Transverse colon (tissue), 4 donors: ENCODE measurements around the gene CAPN15. TPM values are rescaled to one million over a fixed set of nuclear protein-coding genes. Genes with fewer than 3 reads are reported as not detected.

Source experiments
- DNase-seq: peaks from one replicate; pipeline ENCODE4 v3.0.0-alpha.2; 2019
- H3K27ac ChIP-seq, 4 donors: fragments of 200-600 bp; sonication (generic); 2 replicates each; pipeline ENCODE4 v1.5.1; 2016 to 2018; ENCODE audit warnings: inconsistent platforms in 4 of 4
- H3K27me3 ChIP-seq: fragments of 200-600 bp; sonication (generic); 2 replicates; pipeline ENCODE4 v1.5.1; 2017; ENCODE audit warnings: inconsistent platforms
- H3K36me3 ChIP-seq, 4 donors: fragments of 200-600 bp; sonication (generic); 2 replicates each; pipeline ENCODE4 v1.5.1; 2017 to 2019; ENCODE audit warnings: inconsistent platforms in 4 of 4
- H3K4me1 ChIP-seq, 4 donors: fragments of 200-600 bp; sonication (generic); 2 replicates each; pipeline ENCODE4 v1.5.1; 2017 to 2020; ENCODE audit warnings: inconsistent platforms in 4 of 4
- H3K4me3 ChIP-seq, 4 donors: fragments of 200-600 bp; sonication (generic); 1 replicate in 1 of 4; 2 replicates in 3 of 4; pipeline versions ENCODE4 v1.5.1 to v1.6.1; 2017 to 2019; ENCODE audit warnings: inconsistent platforms in 4 of 4
- H3K9me3 ChIP-seq, 2 donors: fragments of 200-600 bp; sonication (generic); 2 replicates each; pipeline ENCODE4 v1.5.1; 2017 to 2019; ENCODE audit warnings: inconsistent platforms in 2 of 2
- CTCF ChIP-seq, 5 experiments: fragments of 200-600 bp in 3 of 5; fragments of 450-650 bp in 2 of 5; sonication (generic) in 3 of 5; IDR thresholded peaks; 1 replicate in 2 of 5; 2 replicates in 3 of 5; pipeline ENCODE4 v1.5.1; 2016 to 2017; ENCODE audit warnings: antibody characterized with exemption in 5 of 5, inconsistent platforms in 3 of 5, mild to moderate bottlenecking in 2 of 5, moderate library complexity in 1 of 5
- EP300 ChIP-seq: sonication (generic); formaldehyde crosslinking; IDR thresholded peaks from one replicate; pipeline ENCODE4 v1.6.1; 2017; ENCODE audit warnings: antibody characterized with exemption, low read depth
- POLR2A ChIP-seq: fragments of 450-650 bp; IDR thresholded peaks from one replicate; pipeline ENCODE4 v1.6.1; 2016; ENCODE audit warnings: antibody characterized with exemption, mild to moderate bottlenecking, moderate library complexity
- POLR2AphosphoS5 ChIP-seq, 3 donors: sonication (generic); formaldehyde crosslinking; IDR thresholded peaks; one replicate each; pipeline ENCODE4 v1.6.1; 2016; ENCODE audit warnings: antibody characterized with exemption in 3 of 3
- WGBS, 2 donors: methylation state at CpG; one replicate each; pipeline ENCODE4 v1.1.5; 2018; ENCODE audit warnings: low coverage in 1 of 2; 5-methylcytosine and 5-hydroxymethylcytosine counted together
- in situ Hi-C, 4 donors: fragments of 200-750 bp; cut with MboI; loops; one replicate each; pipeline versions ENCODE4 v1.15.0 to v1.15.1; 2017; ENCODE audit warnings: low sequenced_read_pairs in 3 of 4, low pct_ligation_motif_present in 1 of 4, low pct_unique_long_range_greater_than_20kb in 1 of 4
- intact Hi-C: fragments of 100-400 bp; cut with DNase I; formaldehyde crosslinking; loops from one replicate; pipeline ENCODE4 v1.15.1; 2023; ENCODE audit warnings: low total_unique reads
- total RNA-seq, 4 donors: library from RNA; depleted of rRNA; stranded (reverse); fragments of >200 nt; gene quantifications; one replicate each; pipeline ENCODE4 v1.1.0, GENCODE V29; 2016

The CAPN15 gene
- total RNA-seq, 4 donors from 2014 or later: 108 to 388 (median 175) TPM

- TF ChIP-seq POLR2A (no peak), CTCF (IDR thresholded peaks at IDR 0.05) (no peak), POLR2AphosphoS5 (IDR thresholded peaks at IDR 0.05) (no peak), EP300 (no peak)
- 72% methylated on average over 13 of the region's 13 CpGs; no CpG with 5 or more reads in 1 of the 2 donors for WGBS, 2 donors
- intact Hi-C loops (no loop called here), in situ Hi-C loops (no loop called here)
- Histone ChIP-seq H3K27ac (peak overlapping the region; percentile 93 to 98 (median 97)), H3K4me3 (peak overlapping the region in 2 of 4 donors; percentile 80 to 89), H3K4me1 (peaks cover 33 to 59% (median 49%) of the 10 kb centered on the region in 4 donors), H3K27me3 (no peaks in the 10 kb centered on the region), H3K36me3 (no peaks in the 10 kb centered on the region), H3K9me3 (no peaks in the 10 kb centered on the region)
- no peak for DNase-seq
These were observed 1.9 kb upstream of the CAPN15 start for GRCh38 chr16:525520-526180.

GRCh38 chr16:526181-527014 is 1.1 kb upstream of the CAPN15 start:
- H3K36me3 ChIP-seq: no peaks in the 10 kb centered on the region
- H3K9me3 ChIP-seq: no peaks in the 10 kb centered on the region
- WGBS, 2 donors: 6% methylated on average over 24 of the region's 26 CpGs; no CpG with 5 or more reads in 1 of the 2 donors
- intact Hi-C loops (no loop called here), in situ Hi-C loops (no loop called here)
- peaks cover 36 to 61% (median 53%) of the 10 kb centered on the region in 4 donors for H3K4me1 ChIP-seq
- peak overlapping the region; percentile 93 to 98 (median 97) for H3K27ac ChIP-seq
- peak overlapping the region; percentile 69 to 89 (median 78) for H3K4me3 ChIP-seq
- no peaks in the 10 kb centered on the region for H3K27me3 ChIP-seq
- peak; percentile 43 for DNase-seq
- no peak for TF ChIP-seq EP300

- Histone ChIP-seq H3K4me3 (peak overlapping the region; percentile 76 to 89 (median 82)), H3K36me3 (no peaks in the 10 kb centered on the region), H3K27me3 (no peaks in the 10 kb centered on the region), H3K27ac (peak overlapping the region; percentile 93 to 98 (median 97)), H3K9me3 (no peaks in the 10 kb centered on the region), H3K4me1 (peaks cover 36 to 65% (median 54%) of the 10 kb centered on the region in 4 donors)
- in situ Hi-C loops (no loop called here), intact Hi-C loops (no loop called here)
- peak; percentile 87 for DNase-seq
- 2% methylated on average over 17 of the region's 55 CpGs; no CpG with 5 or more reads in 1 of the 2 donors for WGBS, 2 donors
- TF ChIP-seq CTCF (IDR thresholded peaks at IDR 0.05) (no peak), POLR2AphosphoS5 (IDR thresholded peaks at IDR 0.05) (peak; percentile 55 to 93 (median 90)), EP300 (no peak), POLR2A (peak; percentile 96)
These were observed 849 bp downstream of the CAPN15 start for GRCh38 chr16:528111-529011.

GRCh38 chr16:529012-529575 is 1.6 kb downstream of the CAPN15 start:
- TF ChIP-seq EP300 (no peak), CTCF (IDR thresholded peaks at IDR 0.05) (no peak), POLR2A (peak; percentile 25)
- Histone ChIP-seq H3K4me3 (peak overlapping the region; percentile 76 to 89 (median 82)), H3K36me3 (no peaks in the 10 kb centered on the region), H3K4me1 (peaks cover 38 to 62% (median 59%) of the 10 kb centered on the region in 4 donors), H3K27me3 (no peaks in the 10 kb centered on the region), H3K27ac (peak overlapping the region; percentile 93 to 98 (median 97)), H3K9me3 (no peaks in the 10 kb centered on the region)
- WGBS, 2 donors: 27% methylated on average over 11 of the region's 12 CpGs; no CpG with 5 or more reads in 1 of the 2 donors
- DNase-seq: peak; percentile 47
- intact Hi-C loops (no loop called here), in situ Hi-C loops (no loop called here)
